Fibroblast of lung (primary cell): ENCODE data around the gene ASPRV1. TPM values are rescaled to one million over a fixed set of nuclear protein-coding genes. Genes with fewer than 3 reads are reported as not detected.

Experiments
- DNase-seq, 2 donors: peaks; one replicate each; pipeline versions ENCODE4 v3.0.0 to v3.0.0-alpha.2; 2010; ENCODE audit warnings: low read depth in 2 of 2
- H2AFZ ChIP-seq: 2 replicates; pipeline ENCODE4 v1.5.1; 2012; ENCODE audit warnings: low read length, control low read depth, inconsistent platforms
- H3K27ac ChIP-seq: 2 replicates; pipeline ENCODE4 v1.5.1; 2011; ENCODE audit warnings: low read length, control low read depth; ENCODE audit not compliant: insufficient read depth
- H3K27me3 ChIP-seq: 2 replicates; pipeline ENCODE4 v1.5.1; 2011; ENCODE audit warnings: mild to moderate bottlenecking, low read length; ENCODE audit not compliant: control insufficient read depth, insufficient read depth
- H3K36me3 ChIP-seq: 2 replicates; pipeline ENCODE4 v1.5.1; 2011; ENCODE audit warnings: low read length; ENCODE audit not compliant: control insufficient read depth, insufficient read depth
- H3K4me1 ChIP-seq: 2 replicates; pipeline ENCODE4 v1.5.1; 2011; ENCODE audit warnings: low read length; ENCODE audit not compliant: control insufficient read depth, insufficient read depth; ENCODE audit errors: extremely low read depth
- H3K4me2 ChIP-seq: 2 replicates; pipeline ENCODE4 v1.5.1; 2011; ENCODE audit warnings: low read length, control low read depth; ENCODE audit not compliant: insufficient read depth; ENCODE audit errors: extremely low read depth
- H3K4me3 ChIP-seq, 4 experiments: fragments of 200-600 bp in 1 of 4; sonication (generic) in 1 of 4; replicated peaks in 1 of 4; 2 replicates each; pipeline ENCODE4 v1.5.1; 2011 to 2016; ENCODE audit warnings: low read length in 4 of 4, low read depth in 3 of 4, mild to moderate bottlenecking in 3 of 4, control low read depth in 2 of 4, inconsistent platforms in 1 of 4, mixed read lengths in 1 of 4; ENCODE audit not compliant: insufficient read depth in 1 of 4; ENCODE audit errors: control extremely low read depth in 1 of 4
- H3K79me2 ChIP-seq: 2 replicates; pipeline ENCODE4 v1.5.1; 2012; ENCODE audit warnings: mild to moderate bottlenecking, low read length, inconsistent platforms; ENCODE audit not compliant: control insufficient read depth, insufficient read depth
- H3K9ac ChIP-seq: 2 replicates; pipeline ENCODE4 v1.5.1; 2011; ENCODE audit warnings: mild to moderate bottlenecking, low read length, control low read depth; ENCODE audit not compliant: insufficient read depth
- H3K9me3 ChIP-seq: 2 replicates; pipeline ENCODE4 v1.5.1; 2012; ENCODE audit warnings: low read depth, low read length; ENCODE audit not compliant: control insufficient read depth, insufficient read depth
- H4K20me1 ChIP-seq: 2 replicates; pipeline ENCODE4 v1.5.1; 2011; ENCODE audit warnings: low read length; ENCODE audit not compliant: control insufficient read depth, insufficient read depth; ENCODE audit errors: extremely low read depth
- CTCF ChIP-seq, 2 donors: IDR thresholded peaks in 1 of 2; conservative IDR thresholded peaks in 1 of 2; 1 replicate in 1 of 2; 2 replicates in 1 of 2; pipeline ENCODE4 v1.5.1; 2011 to 2012; ENCODE audit warnings: low read length in 2 of 2, control low read depth in 1 of 2, inconsistent platforms in 1 of 2, low read depth in 1 of 2, mild to moderate bottlenecking in 1 of 2
- EZH2 ChIP-seq: IDR thresholded peaks from 2 replicates; pipeline ENCODE4 v1.5.1; 2012; ENCODE audit warnings: low read length, control low read depth, mild to moderate bottlenecking; ENCODE audit errors: missing control alignments
- polyA plus RNA-seq, 2 donors: library from polyadenylated mRNA; depleted of rRNA in 1 of 2; stranded (reverse) in 1 of 2; unstranded in 1 of 2; fragments of >200 nt; gene quantifications; 2 replicates each; pipeline ENCODE4 v1.2.1, GENCODE V29; 2011 to 2012; ENCODE audit warnings: missing spikeins in 1 of 2
- total RNA-seq: library from RNA; depleted of rRNA; stranded (reverse); fragments of >200 nt; gene quantifications from 2 replicates; pipeline ENCODE4 v1.2.1, GENCODE V29; 2014

ASPRV1 gene
- total and polyA plus RNA-seq, 2 donors (not counting 1 experiment from before 2014, with no cell fraction given): 0.08 to 0.33 TPM

GRCh38 chr2:69911985-69912563 is 49.4 kb downstream of the ASPRV1 start:
- Histone ChIP-seq H3K9me3 (no peaks in the 10 kb centered on the region), H3K9ac (no peak overlapping the region), H3K27ac (no peak overlapping the region), H3K36me3 (peaks cover 2% of the 10 kb centered on the region), H3K4me3 (no peak overlapping the region), H3K79me2 (no peaks in the 10 kb centered on the region), H3K4me2 (no peak overlapping the region), H3K27me3 (no peaks in the 10 kb centered on the region), H3K4me1 (peaks cover 1% of the 10 kb centered on the region), H4K20me1 (no peaks in the 10 kb centered on the region), H2AFZ (no peak overlapping the region)
- peak; percentile 50 to 76 for DNase-seq
- TF ChIP-seq EZH2: no peak
- peak; percentile 37 to 45 for TF ChIP-seq CTCF (conservative IDR thresholded peaks at IDR 0.05 in 1 of 2, IDR thresholded peaks at IDR 0.05 in 1 of 2; ENCODE audit: low read depth in 1 of 2, low read length in 2 of 2)

Other genes starting within 250 kb of the ASPRV1 start
- gene ANXA4, start 219.5 kb downstream of the ASPRV1 start, total RNA-seq: 106 and 114 TPM in 2 replicates
- 98.4 and 106 TPM in 2 replicates for gene ANXA4, start 219.5 kb downstream of the ASPRV1 start, polyA plus RNA-seq
- 7.7 and 9.1 TPM in 2 replicates for gene GMCL1, start 132.0 kb downstream of the ASPRV1 start, total RNA-seq
- gene GMCL1, start 132.0 kb downstream of the ASPRV1 start, polyA plus RNA-seq: 7.6 and 12.4 TPM in 2 replicates
- gene SNRNP27, start 67.7 kb downstream of the ASPRV1 start, total RNA-seq: 33.9 and 38.8 TPM in 2 replicates
- gene SNRNP27, start 67.7 kb downstream of the ASPRV1 start, polyA plus RNA-seq: 62.9 and 64.8 TPM in 2 replicates
- 7.7 and 8.4 TPM in 2 replicates for gene MXD1, start 46.5 kb downstream of the ASPRV1 start, total RNA-seq
- 4.8 and 5.4 TPM in 2 replicates for gene MXD1, start 46.5 kb downstream of the ASPRV1 start, polyA plus RNA-seq
- gene PCBP1, start 125.8 kb upstream of the ASPRV1 start, total RNA-seq: 30.6 and 42.1 TPM in 2 replicates
- gene PCBP1, start 125.8 kb upstream of the ASPRV1 start, polyA plus RNA-seq: 104 and 143 TPM in 2 replicates
- gene C2orf42, start 229.4 kb upstream of the ASPRV1 start, total RNA-seq: 24.9 and 32.7 TPM in 2 replicates
- gene C2orf42, start 229.4 kb upstream of the ASPRV1 start, polyA plus RNA-seq: 9.1 and 9.8 TPM in 2 replicates